A673 (cell line): ENCODE measurements around the gene SMC5. TPM values are rescaled to one million over a fixed set of nuclear protein-coding genes. Genes with fewer than 3 reads are reported as not detected.

Experiments used
- BruUV-seq: library from RNA; stranded (reverse); fragments of 400-500 nt; replicated peaks from 2 replicates; lab custom pipeline; 2021; lab: Mats Ljungman, UMichigan
- CTCF ChIA-PET: fragments of 300-600 bp; sonication (Branson Sonifier 250); formaldehyde crosslinking; loops from one replicate; lab custom pipeline; 2022; ENCODE audit warnings: antibody characterized with exemption; lab: Charles Lee
- POLR2A ChIA-PET: fragments of 300-600 bp; sonication (Branson Sonifier 250); formaldehyde crosslinking; loops from one replicate; lab custom pipeline; 2022; ENCODE audit warnings: antibody characterized with exemption; ENCODE audit not compliant: low non-redundant PET; lab: Charles Lee
- DNase-seq: peaks from one replicate; pipeline ENCODE4 v3.0.0-alpha.2; 2015; ENCODE audit warnings: low spot score
- H3K27ac ChIP-seq: fragments of 200-600 bp; sonication (generic); 2 replicates; pipeline ENCODE4 v1.5.1; 2016; ENCODE audit warnings: mixed run types, low read depth, mild to moderate bottlenecking, mixed read lengths, antibody characterized with exemption, low read length; ENCODE audit not compliant: poor library complexity, severe bottlenecking
- H3K27me3 ChIP-seq: fragments of 200-600 bp; sonication (generic); replicated peaks from 2 replicates; pipeline ENCODE4 v1.6.1; 2017; ENCODE audit warnings: mixed run types, low read depth, mild to moderate bottlenecking, mixed read lengths, antibody characterized with exemption, low read length; ENCODE audit not compliant: insufficient read depth, poor library complexity
- H3K36me3 ChIP-seq: fragments of 200-600 bp; sonication (generic); 2 replicates; pipeline ENCODE4 v1.6.1; 2016; ENCODE audit warnings: mixed run types, mild to moderate bottlenecking, mixed read lengths, antibody characterized with exemption, low read length; ENCODE audit not compliant: insufficient read depth, poor library complexity, severe bottlenecking
- H3K4me1 ChIP-seq: fragments of 200-600 bp; sonication (generic); 2 replicates; pipeline ENCODE4 v1.6.1; 2017; ENCODE audit warnings: mixed run types, mild to moderate bottlenecking, mixed read lengths, antibody characterized with exemption, low read length; ENCODE audit not compliant: insufficient read depth, poor library complexity, severe bottlenecking
- H3K4me3 ChIP-seq: fragments of 200-600 bp; sonication (generic); 2 replicates; pipeline ENCODE4 v1.5.1; 2016; ENCODE audit warnings: low read depth, mixed run types, mild to moderate bottlenecking, mixed read lengths, low read length; ENCODE audit not compliant: poor library complexity, severe bottlenecking
- H3K9me3 ChIP-seq: fragments of 200-600 bp; sonication (generic); 2 replicates; pipeline ENCODE4 v1.6.1; 2016; ENCODE audit warnings: mixed run types, low read depth, mild to moderate bottlenecking, mixed read lengths, antibody characterized with exemption, low read length; ENCODE audit not compliant: poor library complexity, severe bottlenecking
- CTCF ChIP-seq: fragments of 300-800, 200-600 bp; sonication (generic); conservative IDR thresholded peaks from 2 replicates; pipeline ENCODE4 v1.5.1; 2017; ENCODE audit warnings: low read depth, mild to moderate bottlenecking, antibody characterized with exemption, low read length, moderate library complexity, mixed read lengths
- EZH2 ChIP-seq: fragments of 200-600 bp; sonication (generic); IDR thresholded peaks from 2 replicates; pipeline ENCODE4 v1.6.1; 2017; ENCODE audit warnings: borderline replicate concordance, low read depth, mild to moderate bottlenecking, mixed read lengths, antibody characterized with exemption, low read length; ENCODE audit not compliant: poor library complexity, severe bottlenecking
- intact Hi-C: fragments of 100-400 bp; cut with micrococcal nuclease; formaldehyde crosslinking; loops from one replicate; pipeline ENCODE4 v1.10.0; 2022; ENCODE audit not compliant: unreplicated experiment
- total RNA-seq: library from RNA; stranded (reverse); gene quantifications from 2 replicates; pipeline ENCODE4 v1.2.3, GENCODE V29; 2021

SMC5 gene
- total RNA-seq, 1 experiment from 2014 or later: 26.5 TPM

- Histone ChIP-seq H3K27me3 (no peaks in the 10 kb centered on the region), H3K27ac (no peak overlapping the region), H3K36me3 (peaks cover 40% of the 10 kb centered on the region), H3K4me3 (no peak overlapping the region), H3K9me3 (no peaks in the 10 kb centered on the region), H3K4me1 (no peaks in the 10 kb centered on the region)
- CTCF ChIA-PET: no interaction called here
- BruUV-seq: no TSS peak
- no peak for TF ChIP-seq CTCF
- no peak for TF ChIP-seq EZH2
- POLR2A ChIA-PET: no interaction called here
- intact Hi-C loops: no loop called here
- DNase-seq: no peak
Observed at GRCh38 chr9:70298245-70298771, 39.5 kb downstream of the SMC5 start.

- Histone ChIP-seq H3K36me3 (peaks cover 42% of the 10 kb centered on the region), H3K27me3 (no peaks in the 10 kb centered on the region), H3K4me3 (no peak overlapping the region), H3K4me1 (no peaks in the 10 kb centered on the region), H3K9me3 (no peaks in the 10 kb centered on the region), H3K27ac (no peak overlapping the region)
- ChIA-PET POLR2A (no interaction called here), CTCF (no interaction called here)
- no peak for DNase-seq
- no TSS peak for BruUV-seq
- TF ChIP-seq EZH2 (no peak), CTCF (no peak)
- intact Hi-C loops: no loop called here
Observed at GRCh38 chr9:70303268-70303667, 44.5 kb downstream of the SMC5 start.

GRCh38 chr9:70304810-70305209, 46.0 kb downstream of the SMC5 start:
- Histone ChIP-seq H3K4me3 (no peak overlapping the region), H3K9me3 (no peaks in the 10 kb centered on the region), H3K4me1 (no peaks in the 10 kb centered on the region), H3K27ac (no peak overlapping the region), H3K27me3 (no peaks in the 10 kb centered on the region), H3K36me3 (peaks cover 29% of the 10 kb centered on the region)
- BruUV-seq: no TSS peak
- CTCF ChIA-PET: no interaction called here
- intact Hi-C loops: no loop called here
- POLR2A ChIA-PET: no interaction called here
- DNase-seq: no peak
- TF ChIP-seq CTCF (no peak), EZH2 (no peak)
